Left ventricle myocardium inferior (tissue), 1 donor: ENCODE results near the gene DHRS7C. TPM values are rescaled to one million over a fixed set of nuclear protein-coding genes. Genes with fewer than 3 reads are reported as not detected.

Source experiments
- DNase-seq: peaks from one replicate; pipeline ENCODE4 v3.0.0-alpha.2; 2020
- H3K27ac ChIP-seq: fragments of 200-600 bp; replicated peaks from 2 replicates; pipeline ENCODE4 v1.8.0; 2021
- H3K27me3 ChIP-seq: fragments of 200-600 bp; 2 replicates; pipeline ENCODE4 v1.8.0; 2021; ENCODE audit warnings: low read depth
- H3K36me3 ChIP-seq: fragments of 200-600 bp; 2 replicates; pipeline ENCODE4 v1.8.0; 2021
- H3K4me1 ChIP-seq: fragments of 200-600 bp; 2 replicates; pipeline ENCODE4 v1.8.0; 2021
- H3K4me3 ChIP-seq: fragments of 200-600 bp; 2 replicates; pipeline ENCODE4 v1.8.0; 2021; ENCODE audit warnings: mild to moderate bottlenecking, moderate library complexity
- H3K9me3 ChIP-seq: fragments of 200-600 bp; replicated peaks from 2 replicates; pipeline ENCODE4 v1.8.0; 2021
- CTCF ChIP-seq: fragments of 200-600 bp; IDR thresholded peaks from 2 replicates; pipeline ENCODE4 v1.8.0; 2021; ENCODE audit warnings: antibody characterized with exemption, mild to moderate bottlenecking, borderline replicate concordance
- intact Hi-C: fragments of 100-400 bp; cut with micrococcal nuclease; formaldehyde crosslinking; loops from one replicate; pipeline ENCODE4 v1.11.0; 2022
- total RNA-seq: library from RNA; stranded (reverse); fragmentation: NEBNext Ultra II Directional; extraction: Animal tissue kit (Norgen Biotek cat#: 25700); gene quantifications from one replicate; pipeline ENCODE4 v1.2.1, GENCODE V29; 2021
- donor health status: DM: no; HTN: yes; CAD: no; lungs with severe emphysema.

Gene DHRS7C
- total RNA-seq, 1 donor from 2014 or later, result 3.1 TPM

- DNase-seq, result no peak
- Histone ChIP-seq H3K9me3 (no peaks in the 10 kb centered on the region), H3K36me3 (no peaks in the 10 kb centered on the region), H3K27me3 (peaks cover 59% of the 10 kb centered on the region), H3K4me1 (peaks cover 8% of the 10 kb centered on the region), H3K4me3 (no peak overlapping the region), H3K27ac (no peak overlapping the region)
- intact Hi-C loops, result no loop called here
- TF ChIP-seq CTCF, result no peak
These were observed 26.1 kb downstream of the DHRS7C start for GRCh38 chr17:9765322-9765721.

GRCh38 chr17:9763643-9764042 is 27.7 kb downstream of the DHRS7C start:
- Histone ChIP-seq H3K27me3 (peaks cover 52% of the 10 kb centered on the region), H3K36me3 (no peaks in the 10 kb centered on the region), H3K9me3 (no peaks in the 10 kb centered on the region), H3K4me1 (peaks cover 8% of the 10 kb centered on the region), H3K4me3 (no peak overlapping the region), H3K27ac (no peak overlapping the region)
- intact Hi-C loops, result no loop called here
- TF ChIP-seq CTCF, result no peak
- no peak for DNase-seq

- TF ChIP-seq CTCF, result no peak
- Histone ChIP-seq H3K4me1 (no peaks in the 10 kb centered on the region), H3K36me3 (no peaks in the 10 kb centered on the region), H3K4me3 (no peak overlapping the region), H3K9me3 (no peaks in the 10 kb centered on the region), H3K27me3 (peaks cover 43% of the 10 kb centered on the region), H3K27ac (no peak overlapping the region)
- intact Hi-C loops, result no loop called here
- no peak for DNase-seq
These were observed 31.1 kb downstream of the DHRS7C start for GRCh38 chr17:9760266-9760665.

- TF ChIP-seq CTCF, result no peak
- intact Hi-C loops, result no loop called here
- no peaks in the 10 kb centered on the region for H3K4me1 ChIP-seq
- H3K36me3 ChIP-seq, result no peaks in the 10 kb centered on the region
- H3K27ac ChIP-seq, result no peak overlapping the region
- H3K4me3 ChIP-seq, result no peak overlapping the region
- H3K9me3 ChIP-seq, result peaks cover 5% of the 10 kb centered on the region
- peaks cover 49% of the 10 kb centered on the region for H3K27me3 ChIP-seq
- no peak for DNase-seq
These were observed 36.3 kb downstream of the DHRS7C start for GRCh38 chr17:9755083-9755482.

- intact Hi-C loops, result no loop called here
- Histone ChIP-seq H3K27me3 (peaks cover 50% of the 10 kb centered on the region), H3K4me3 (no peak overlapping the region), H3K9me3 (peaks cover 5% of the 10 kb centered on the region), H3K27ac (no peak overlapping the region), H3K36me3 (no peaks in the 10 kb centered on the region), H3K4me1 (no peaks in the 10 kb centered on the region)
- no peak for TF ChIP-seq CTCF
- no peak for DNase-seq
These were observed 40.9 kb downstream of the DHRS7C start for GRCh38 chr17:9750524-9750923.
